ENCODE data around the gene TPCN1. TPM values are rescaled to one million over a fixed set of nuclear protein-coding genes. Genes with fewer than 3 reads are reported as not detected.

TPCN1 gene
- total RNA-seq, 1 experiment from 2014 or later: 32.7 TPM

- H3K4me1 Mint-ChIP-seq: peaks cover 5% of the 10 kb centered on the region
- H3K27me3 Mint-ChIP-seq (ENCODE audit: low read depth): no peaks in the 10 kb centered on the region
- DNase-seq (ENCODE audit: low spot score) (no peak), ATAC-seq (no peak)
- H3K27ac Mint-ChIP-seq: peak overlapping the region; percentile 19; the same call in 1 of the 2 replicates
- H3K9me3 Mint-ChIP-seq: no peaks in the 10 kb centered on the region
- TF ChIP-seq ATF6 (CRISPR knock-in tag; IDR thresholded peaks at IDR 0.05) (no peak), SOX15 (CRISPR knock-in tag; IDR thresholded peaks at IDR 0.05) (no peak), JAZF1 (CRISPR knock-in tag; IDR thresholded peaks at IDR 0.05) (no peak), CTCF (IDR thresholded peaks at IDR 0.05) (no peak), AR (CRISPR knock-in tag; IDR thresholded peaks at IDR 0.05) (no peak), GABPB1 (CRISPR knock-in tag; IDR thresholded peaks at IDR 0.05) (no peak), USF2 (CRISPR knock-in tag; IDR thresholded peaks at IDR 0.05) (no peak), TEAD4 (CRISPR knock-in tag; IDR thresholded peaks at IDR 0.05) (no peak), SMAD4 (CRISPR knock-in tag; IDR thresholded peaks at IDR 0.05) (no peak), IRF2 (CRISPR knock-in tag; IDR thresholded peaks at IDR 0.05; ENCODE audit: borderline replicate concordance, low read depth) (no peak), PREB (CRISPR knock-in tag; IDR thresholded peaks at IDR 0.05; ENCODE audit: borderline replicate concordance) (no peak), ZMAT4 (CRISPR knock-in tag; IDR thresholded peaks at IDR 0.05) (no peak), IRF1 (CRISPR knock-in tag; IDR thresholded peaks at IDR 0.05) (no peak; the same call in 1 of the 2 replicates)
- POLR2A ChIA-PET: no interaction called here
- no peak overlapping the region for H3K4me3 Mint-ChIP-seq
- CTCF ChIA-PET: interaction anchor here (0.6 kb wide), 1 partner anchor 128 kb away, joined by 3 read pairs; no protein-coding TSS in a partner anchor
- peaks cover 10% of the 10 kb centered on the region; the same call in 1 of the 2 replicates for H3K36me3 Mint-ChIP-seq
Measured at GRCh38 chr12:113266106-113266895, 45.0 kb downstream of the TPCN1 start.

- Mint-ChIP-seq H3K27ac (no peak overlapping the region), H3K36me3 (peaks cover 13% of the 10 kb centered on the region; the same call in 1 of the 2 replicates), H3K4me1 (no peaks in the 10 kb centered on the region), H3K9me3 (no peaks in the 10 kb centered on the region), H3K4me3 (no peak overlapping the region), H3K27me3 (ENCODE audit: low read depth) (no peaks in the 10 kb centered on the region)
- DNase-seq (ENCODE audit: low spot score) (no peak), ATAC-seq (no peak)
- ChIA-PET CTCF (interaction anchor here (0.5 kb wide), 1 partner anchor 151 kb away, joined by 3 read pairs; no protein-coding TSS in a partner anchor), POLR2A (no interaction called here)
- TF ChIP-seq KAT7 (CRISPR knock-in tag; IDR thresholded peaks at IDR 0.05; ENCODE audit: borderline replicate concordance): no peak
- TF ChIP-seq FOXP1 (CRISPR knock-in tag; IDR thresholded peaks at IDR 0.05; ENCODE audit: borderline replicate concordance): no peak
- no peak for TF ChIP-seq EMX1 (CRISPR knock-in tag; IDR thresholded peaks at IDR 0.05)
- no peak for TF ChIP-seq TEAD1 (CRISPR knock-in tag; IDR thresholded peaks at IDR 0.05)
- TF ChIP-seq GABPB1 (CRISPR knock-in tag; IDR thresholded peaks at IDR 0.05): no peak
- no peak for TF ChIP-seq MYBL2 (CRISPR knock-in tag; IDR thresholded peaks at IDR 0.05)
- TF ChIP-seq RORB (CRISPR knock-in tag; IDR thresholded peaks at IDR 0.05): no peak
- no peak for TF ChIP-seq CBFB (CRISPR knock-in tag; IDR thresholded peaks at IDR 0.05; ENCODE audit: low read depth)
- TF ChIP-seq ERG (CRISPR knock-in tag; IDR thresholded peaks at IDR 0.05): no peak
- TF ChIP-seq ZNF232 (CRISPR knock-in tag; IDR thresholded peaks at IDR 0.05): no peak
- TF ChIP-seq ZNF138 (CRISPR knock-in tag; conservative IDR thresholded peaks at IDR 0.05): no peak
- no peak for TF ChIP-seq ZNF423 (CRISPR knock-in tag; IDR thresholded peaks at IDR 0.05)
- no peak for TF ChIP-seq NFE2L1 (CRISPR knock-in tag; IDR thresholded peaks at IDR 0.05)
Measured at GRCh38 chr12:113267621-113268020, 46.4 kb downstream of the TPCN1 start.
